HG03575 (cell line): ENCODE measurements around the gene UQCC3.
"Not testable (repeated sequence)": the region's sequence is repeated elsewhere in the genome, so short reads cannot be mapped to it uniquely, and the experiment has no call there.

ENCODE experiments used
- ATAC-seq: cut with Tn5 transposase; IDR thresholded peaks from one replicate; pipeline ENCODE4 v1.9.1; 2021; ENCODE audit not compliant: unreplicated experiment, insufficient number of reproducible peaks, low FRiP score; ENCODE audit errors: extremely low read depth

The UQCC3 gene

DNA sequence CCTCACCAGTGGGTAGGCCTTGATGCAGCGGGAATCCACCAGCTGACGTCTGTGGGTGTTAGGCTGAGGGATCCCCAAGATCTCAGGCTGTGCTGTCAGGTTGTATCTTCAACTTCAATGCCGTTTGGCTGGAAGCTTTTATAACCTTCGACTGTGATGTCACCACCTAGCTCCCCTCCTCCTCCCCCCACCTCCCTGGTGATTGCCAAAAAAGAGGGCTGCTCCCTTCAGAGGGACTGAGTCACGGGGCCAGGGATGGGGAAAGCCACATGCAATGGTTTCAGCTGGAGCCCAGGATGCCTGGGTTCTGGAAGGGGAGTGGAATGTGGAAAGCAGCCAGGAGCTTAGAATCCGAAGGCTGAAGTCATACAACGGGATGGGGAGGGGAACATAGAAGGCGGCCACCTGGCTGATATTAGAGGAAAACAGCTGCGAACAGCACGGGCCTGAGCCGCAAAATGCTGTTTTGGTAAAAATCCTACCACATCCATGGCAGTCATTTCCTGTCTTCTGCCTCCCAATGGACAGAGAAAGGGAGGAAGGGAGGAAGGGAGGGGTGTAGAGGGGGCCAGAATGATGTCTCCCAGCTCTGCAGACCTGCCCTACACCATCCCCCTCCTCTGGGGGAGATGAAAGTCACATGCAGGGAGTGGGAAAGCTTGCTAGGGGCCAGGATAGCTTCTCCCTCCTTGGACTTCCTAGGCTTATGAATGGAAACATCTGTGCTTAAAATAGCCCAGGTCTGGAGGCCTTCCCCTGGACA is 18.1 kb downstream of the UQCC3 start, which contains the start of gene LRRN4CL:
Gene LRRN4CL (minus strand): TSS at position 110 of the 763 bp plus-strand sequence. CDS start 1,022 bp downstream, outside the sequence.
- no peak for ATAC-seq

DNA sequence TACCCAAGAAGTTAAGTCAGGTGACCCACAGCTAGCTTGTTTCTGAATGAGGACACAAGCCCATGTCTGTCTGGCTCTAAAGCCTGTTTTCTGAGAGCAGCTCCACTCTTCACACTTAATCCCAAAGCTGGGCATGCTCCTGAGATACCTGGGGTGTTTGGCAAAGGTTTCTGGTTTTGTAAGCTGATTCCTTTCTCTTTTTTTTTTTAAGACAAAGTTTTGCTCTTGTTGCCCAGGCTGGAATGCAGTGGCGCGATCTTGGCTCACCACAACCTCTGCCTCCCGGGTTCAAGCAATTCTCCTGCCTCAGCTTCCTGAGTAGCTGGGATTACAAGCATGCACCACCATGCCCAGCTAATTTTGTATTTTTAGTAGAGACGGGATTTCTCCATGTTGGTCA is 22.2 kb downstream of the UQCC3 start:
- ATAC-seq, result not testable (repeated sequence)

DNA sequence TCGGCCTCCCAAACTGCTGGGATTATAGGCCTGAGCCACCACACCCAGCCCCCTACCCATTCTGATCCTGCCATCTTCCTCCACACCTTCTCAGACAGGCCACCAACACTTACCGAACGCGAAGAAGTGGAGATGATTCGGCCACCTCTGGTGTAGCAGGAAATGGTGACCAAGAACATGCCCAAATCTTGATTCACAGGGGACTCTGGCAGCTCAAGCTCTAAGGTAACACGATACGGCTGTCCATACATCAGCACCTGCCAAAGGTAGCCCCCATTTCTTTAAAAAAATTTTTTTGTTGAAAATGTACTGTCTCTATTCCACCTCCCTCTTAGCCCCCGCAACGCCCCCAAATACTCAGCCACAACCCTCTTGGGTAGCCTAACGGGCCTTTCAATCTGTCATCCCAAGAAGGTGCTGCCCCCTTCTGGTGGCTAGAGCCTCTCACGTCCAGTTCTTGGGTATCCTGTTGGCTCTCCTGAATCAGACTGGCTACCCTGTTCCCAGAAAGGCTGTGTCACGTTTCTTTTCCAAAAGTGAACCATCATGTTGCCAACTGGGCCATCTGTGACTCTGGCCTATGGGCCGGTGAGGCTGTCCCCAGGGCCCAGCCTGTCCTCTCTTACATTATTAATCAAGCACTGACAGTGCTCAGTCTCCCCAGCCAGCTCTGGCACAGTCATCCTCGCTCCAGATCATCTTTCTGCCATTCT is 23.1 kb downstream of the UQCC3 start:
- no peak for ATAC-seq

DNA sequence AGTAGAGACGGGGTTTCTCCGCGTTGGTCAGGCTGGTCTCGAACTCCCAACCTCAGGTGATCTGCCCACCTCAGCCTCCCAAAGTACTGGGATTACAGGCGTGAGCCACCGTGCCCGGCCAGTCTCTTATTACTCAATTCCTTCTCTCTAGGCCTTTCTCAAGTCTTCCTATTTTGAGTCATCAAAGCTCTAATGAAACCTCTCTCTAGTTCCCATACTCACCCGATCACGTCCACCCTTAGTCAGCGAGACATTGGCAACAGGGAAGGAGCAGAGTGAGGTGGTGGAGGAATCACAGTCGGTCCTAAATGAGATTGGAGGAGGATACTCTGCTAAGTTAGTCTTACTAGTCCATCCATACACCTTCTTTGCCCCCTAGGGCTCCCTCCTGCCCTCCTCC is 30.8 kb downstream of the UQCC3 start:
- no peak for ATAC-seq

DNA sequence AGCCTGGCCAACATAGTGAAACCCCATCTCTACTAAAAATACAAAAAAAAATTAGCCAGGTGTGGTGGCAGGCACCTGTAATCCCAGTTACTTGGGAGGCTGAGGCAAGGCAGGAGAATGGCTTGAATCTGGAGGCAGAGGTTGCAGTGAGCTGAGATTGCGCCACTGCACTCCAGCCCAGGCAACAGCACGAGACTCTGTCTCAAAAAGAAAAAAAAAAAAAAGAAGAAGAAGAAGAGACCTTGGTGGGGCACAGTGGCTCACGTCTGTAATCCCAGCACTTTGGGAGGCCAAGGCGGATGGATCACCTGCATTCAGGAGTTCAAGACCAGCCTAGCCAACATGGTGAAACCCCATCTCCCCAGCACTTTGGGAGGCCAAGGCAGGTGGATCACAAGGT is 32.4 kb downstream of the UQCC3 start:
- ATAC-seq, result not testable (repeated sequence)

DNA sequence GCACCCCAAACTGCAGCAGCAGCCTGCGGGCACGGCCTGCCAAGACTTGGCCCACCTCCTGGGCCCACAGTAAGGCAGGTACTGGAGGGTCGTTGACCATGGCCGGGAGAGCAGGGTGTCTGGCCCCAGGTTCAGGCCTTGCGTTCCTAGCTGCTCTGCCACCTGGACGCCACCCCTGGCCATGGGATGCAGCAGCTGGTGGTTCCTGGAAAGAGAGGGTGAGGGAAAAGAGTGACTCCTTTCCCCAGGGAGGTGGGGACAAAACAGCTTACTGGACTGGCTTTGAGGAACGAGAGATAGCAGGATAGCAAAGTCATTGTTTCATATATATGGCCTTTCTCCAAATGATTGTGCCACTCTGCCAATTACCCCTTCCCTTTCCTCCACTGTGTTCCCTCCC is 33.9 kb downstream of the UQCC3 start:
- no peak for ATAC-seq

DNA sequence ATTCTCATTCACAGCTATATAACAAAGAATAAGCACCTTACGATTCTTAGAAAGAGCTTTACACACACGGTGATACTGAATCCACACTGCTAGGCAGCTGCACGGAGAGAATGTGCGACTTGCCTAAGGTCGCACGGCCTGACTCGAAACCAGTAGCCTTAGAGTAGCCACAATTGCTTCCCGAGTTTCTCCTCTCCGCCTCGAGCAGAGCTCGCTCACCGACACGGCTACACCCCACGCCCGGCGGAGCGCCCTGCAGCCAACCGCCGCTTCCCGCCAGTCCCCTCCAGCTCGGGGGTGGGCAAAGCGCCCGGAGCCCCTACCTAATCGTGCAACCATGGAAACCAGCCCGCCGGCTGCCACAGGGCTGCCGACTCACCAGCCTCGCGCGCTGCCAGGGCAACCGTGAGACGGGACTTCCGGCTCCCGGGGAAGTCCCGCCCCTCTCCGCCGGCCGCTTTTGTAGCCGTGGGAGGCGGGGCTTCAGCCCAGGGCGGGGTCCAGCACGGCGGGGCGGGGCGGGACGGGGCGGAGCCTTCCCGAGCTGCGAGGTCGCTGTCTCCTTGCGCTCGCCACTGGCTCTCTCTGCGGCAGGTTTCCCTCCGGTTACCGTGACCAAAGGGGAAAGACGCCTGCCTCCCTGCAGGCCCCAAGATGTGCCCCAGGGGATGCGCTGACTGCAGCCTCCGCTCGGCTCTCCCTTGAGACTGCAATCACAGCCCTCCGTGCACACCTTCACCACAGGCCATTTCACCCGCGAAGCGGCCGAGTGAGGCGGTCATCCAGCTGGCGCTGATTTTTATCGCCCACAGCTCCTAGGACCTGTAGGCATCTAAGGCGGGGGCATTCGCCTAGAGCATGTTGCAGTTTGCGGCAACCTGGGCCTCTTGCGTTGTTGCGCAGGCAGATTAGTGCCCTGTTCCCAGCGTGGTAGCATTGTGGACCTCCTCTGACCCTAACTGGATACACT is 34.7 kb downstream of the UQCC3 start:
- ATAC-seq, result no peak

DNA sequence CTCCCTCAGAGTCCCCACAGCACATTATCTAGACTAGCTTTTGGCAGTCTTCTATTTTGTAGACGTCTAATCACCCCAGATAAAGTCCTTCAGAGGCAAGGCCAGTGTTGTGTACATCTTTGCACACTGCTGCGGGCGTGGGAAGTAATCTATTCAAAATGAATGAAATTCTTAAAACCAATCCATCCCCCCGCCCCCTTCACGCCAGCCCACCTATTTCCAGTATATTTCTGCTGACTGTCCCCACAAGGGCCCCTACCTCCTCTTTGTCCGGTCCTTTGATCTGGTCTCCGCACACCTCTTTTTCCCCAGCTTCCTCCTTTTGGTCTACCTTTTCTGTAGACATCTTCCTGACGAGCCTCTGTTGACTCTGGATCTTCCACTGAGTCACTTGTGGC is 35.4 kb downstream of the UQCC3 start:
- ATAC-seq, result no peak

DNA sequence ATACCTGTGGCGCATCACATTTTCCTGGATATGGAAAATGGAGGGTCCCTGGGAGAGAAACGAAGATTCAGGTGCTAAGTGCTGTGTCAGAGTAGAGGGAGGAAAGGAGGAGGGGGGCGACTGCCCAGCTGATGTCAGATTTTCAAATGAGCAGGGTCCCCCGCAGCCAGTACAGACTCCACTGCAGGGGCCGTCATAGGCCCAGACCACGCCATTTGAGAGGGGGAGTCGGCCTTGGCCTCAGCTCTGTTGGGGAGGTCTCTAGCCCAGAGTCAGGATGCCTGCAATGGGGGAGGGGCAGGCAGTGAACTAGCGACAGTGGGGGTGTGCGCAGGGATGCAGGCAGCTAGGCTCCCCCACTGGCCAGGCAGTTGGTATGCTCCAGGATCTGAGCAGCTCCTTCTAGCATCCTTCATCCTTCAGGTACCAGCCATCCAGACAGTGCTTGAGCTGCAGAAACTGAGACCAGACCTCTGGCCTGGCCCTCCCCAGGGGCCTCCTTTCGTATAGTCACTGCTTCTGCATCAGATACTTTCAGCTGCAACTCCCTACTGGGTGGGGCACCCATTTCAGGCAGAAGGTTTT is 35.9 kb downstream of the UQCC3 start, which contains the start of the genes BSCL2 and GNG3:
Gene BSCL2 (minus strand): TSS at position 148 of the 585 bp plus-strand sequence. CDS start 229 bp downstream, outside the sequence.
Gene GNG3 (plus strand): TSS at position 400 of the 585 bp plus-strand sequence. CDS start 620 bp downstream, outside the sequence.
- no peak for ATAC-seq

DNA sequence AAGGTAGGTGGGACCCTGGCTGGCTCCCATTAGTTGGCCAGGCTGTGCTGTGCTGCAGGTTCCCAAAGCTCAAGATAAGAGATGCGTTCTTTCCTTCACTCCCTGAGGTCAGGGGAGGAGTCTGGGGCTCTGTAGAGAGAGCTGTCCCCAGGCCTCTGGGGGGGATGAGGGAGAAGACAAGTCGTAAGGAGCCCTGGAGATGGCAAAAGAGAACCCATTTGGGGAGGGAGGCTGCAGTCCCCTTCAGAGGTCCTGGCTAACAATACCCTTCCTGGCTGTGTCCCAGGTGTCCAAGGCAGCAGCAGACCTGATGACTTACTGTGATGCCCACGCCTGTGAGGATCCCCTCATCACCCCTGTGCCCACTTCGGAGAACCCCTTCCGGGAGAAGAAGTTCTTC is 36.9 kb downstream of the UQCC3 start:
- ATAC-seq, result no peak

DNA sequence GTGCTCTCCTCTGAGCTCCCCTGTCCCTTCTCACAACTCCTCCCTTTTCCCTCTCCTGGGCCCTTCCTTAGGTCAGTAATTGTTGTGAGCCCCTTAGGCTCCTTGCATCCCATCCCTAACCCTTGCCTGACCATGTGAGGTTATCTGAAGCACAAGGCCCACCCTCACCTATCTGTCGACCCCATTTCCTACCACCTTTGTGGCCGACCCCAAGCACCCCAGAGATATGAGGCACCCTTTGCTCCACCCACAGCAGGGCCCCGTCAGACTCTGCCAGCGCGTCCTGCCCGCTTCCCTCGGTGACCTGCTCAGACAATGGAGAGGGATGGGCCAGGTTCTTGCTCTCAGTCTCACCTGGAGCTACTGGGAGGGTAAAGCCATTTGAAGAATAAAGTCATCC is 37.3 kb downstream of the UQCC3 start:
- ATAC-seq, result no peak

DNA sequence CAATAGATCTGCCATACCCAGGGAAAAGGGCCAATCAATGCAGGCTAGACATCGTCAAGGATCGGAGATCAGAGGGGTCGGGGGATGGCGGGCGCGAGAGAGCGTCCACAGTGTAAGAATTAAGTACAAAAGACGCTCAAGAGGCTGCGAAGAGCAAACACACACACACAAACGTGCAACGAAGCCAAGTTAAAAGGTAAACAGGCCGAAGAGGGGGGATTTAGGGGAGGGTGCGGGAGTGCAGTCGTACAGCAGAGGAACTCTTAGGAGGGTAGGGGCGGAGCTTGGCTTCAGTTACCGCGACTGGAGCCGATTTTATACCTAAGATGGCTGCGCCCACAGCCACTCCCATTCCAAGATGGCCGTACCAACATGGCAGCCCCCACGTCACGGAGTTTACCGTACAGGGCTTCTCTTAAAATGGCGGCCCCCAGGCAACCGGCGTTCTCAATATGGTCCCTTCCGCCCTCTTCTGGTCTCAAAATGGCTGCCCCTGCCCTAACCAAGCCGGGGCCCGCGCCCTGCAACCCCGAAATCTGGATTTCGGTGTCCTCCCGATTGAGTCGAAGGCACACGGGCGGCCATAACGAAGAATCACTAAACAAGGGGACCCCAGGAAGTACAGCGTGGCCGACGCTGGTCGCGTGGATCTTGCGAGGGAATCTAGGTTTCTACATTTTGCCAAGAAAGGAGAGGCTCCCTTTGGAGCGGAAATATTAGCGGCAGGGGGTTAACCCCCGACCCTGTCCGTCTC is 38.0 kb downstream of the UQCC3 start:
- ATAC-seq, result peak; percentile 39

DNA sequence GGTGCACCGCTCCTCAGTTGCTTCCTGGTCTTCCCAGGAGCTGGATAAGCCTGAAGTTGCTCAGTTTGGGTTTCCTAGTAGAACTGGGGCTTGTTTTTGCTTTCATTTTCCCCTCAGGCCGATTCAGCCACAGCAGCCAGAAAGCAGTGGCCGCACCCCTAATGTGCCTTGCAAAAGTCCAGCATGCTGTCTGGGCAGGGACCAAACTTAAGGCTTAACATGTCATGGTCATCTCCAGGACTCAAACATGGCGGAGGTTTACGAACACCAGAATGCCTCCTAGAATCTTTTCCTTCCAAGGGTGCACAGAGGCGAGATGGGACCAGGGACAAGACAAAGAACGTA is 38.5 kb downstream of the UQCC3 start:
- no peak for ATAC-seq

DNA sequence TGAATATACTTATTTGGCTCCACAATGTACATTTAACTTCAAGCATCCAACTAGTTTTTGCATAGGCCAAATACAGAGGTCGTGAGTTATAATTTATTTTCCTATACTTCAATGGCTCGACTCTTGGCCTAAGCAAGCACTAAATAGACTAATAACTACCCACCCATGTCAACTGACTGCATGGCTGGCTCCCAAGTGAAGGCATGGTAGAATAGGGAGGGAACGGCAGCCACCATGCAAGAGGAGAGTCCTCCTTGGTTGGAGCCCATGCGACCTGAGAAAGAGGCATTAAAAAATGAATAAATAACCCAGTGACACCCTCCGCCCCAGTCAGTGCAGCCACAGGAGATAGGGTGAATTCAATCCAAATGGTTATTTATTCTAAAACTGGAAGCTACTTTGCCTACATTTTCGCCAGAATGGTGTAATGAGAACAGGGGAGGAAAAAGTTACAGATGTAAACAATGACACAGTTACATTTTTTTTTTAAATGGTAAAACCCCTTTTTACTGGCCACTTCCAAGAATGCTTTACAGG is 40.9 kb downstream of the UQCC3 start:
- ATAC-seq, result no peak

DNA sequence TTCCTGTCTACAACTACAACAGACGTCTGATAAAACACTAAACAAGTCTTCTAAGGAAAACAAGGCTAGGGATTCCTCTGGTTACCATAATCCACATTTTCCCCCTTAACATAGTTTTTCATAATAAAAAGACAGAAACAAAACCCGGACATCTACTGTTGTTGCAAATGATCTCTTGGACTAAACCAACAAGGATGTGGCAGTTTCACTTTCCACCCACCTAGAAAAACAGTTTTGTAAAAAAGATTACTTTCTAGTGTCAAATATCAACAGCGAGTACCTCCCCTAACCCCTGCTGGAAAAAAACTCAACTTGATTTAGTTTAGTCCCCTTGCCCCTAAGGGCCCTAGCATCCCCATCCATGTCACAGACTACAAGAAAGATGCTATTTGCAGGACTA is 41.4 kb downstream of the UQCC3 start:
- ATAC-seq, result no peak

DNA sequence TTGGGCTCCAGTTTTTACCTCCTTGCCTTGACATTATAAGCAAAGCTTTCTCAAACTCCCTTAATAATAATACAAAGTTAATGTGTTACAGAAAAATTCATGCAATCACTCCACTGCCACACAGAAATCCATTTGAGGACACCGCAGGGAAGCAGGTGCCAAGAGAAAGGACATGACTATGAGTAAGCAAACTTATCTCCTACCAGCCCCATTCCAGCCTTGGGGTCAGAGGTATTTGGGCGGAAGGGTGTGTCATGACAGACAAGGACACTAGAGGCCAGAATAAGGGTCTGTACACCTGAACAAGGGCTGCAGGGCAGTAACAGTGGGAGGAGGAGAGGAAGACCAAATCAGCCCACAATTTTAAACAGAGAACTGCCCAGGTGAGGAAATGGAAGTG is 41.9 kb downstream of the UQCC3 start:
- ATAC-seq, result no peak

DNA sequence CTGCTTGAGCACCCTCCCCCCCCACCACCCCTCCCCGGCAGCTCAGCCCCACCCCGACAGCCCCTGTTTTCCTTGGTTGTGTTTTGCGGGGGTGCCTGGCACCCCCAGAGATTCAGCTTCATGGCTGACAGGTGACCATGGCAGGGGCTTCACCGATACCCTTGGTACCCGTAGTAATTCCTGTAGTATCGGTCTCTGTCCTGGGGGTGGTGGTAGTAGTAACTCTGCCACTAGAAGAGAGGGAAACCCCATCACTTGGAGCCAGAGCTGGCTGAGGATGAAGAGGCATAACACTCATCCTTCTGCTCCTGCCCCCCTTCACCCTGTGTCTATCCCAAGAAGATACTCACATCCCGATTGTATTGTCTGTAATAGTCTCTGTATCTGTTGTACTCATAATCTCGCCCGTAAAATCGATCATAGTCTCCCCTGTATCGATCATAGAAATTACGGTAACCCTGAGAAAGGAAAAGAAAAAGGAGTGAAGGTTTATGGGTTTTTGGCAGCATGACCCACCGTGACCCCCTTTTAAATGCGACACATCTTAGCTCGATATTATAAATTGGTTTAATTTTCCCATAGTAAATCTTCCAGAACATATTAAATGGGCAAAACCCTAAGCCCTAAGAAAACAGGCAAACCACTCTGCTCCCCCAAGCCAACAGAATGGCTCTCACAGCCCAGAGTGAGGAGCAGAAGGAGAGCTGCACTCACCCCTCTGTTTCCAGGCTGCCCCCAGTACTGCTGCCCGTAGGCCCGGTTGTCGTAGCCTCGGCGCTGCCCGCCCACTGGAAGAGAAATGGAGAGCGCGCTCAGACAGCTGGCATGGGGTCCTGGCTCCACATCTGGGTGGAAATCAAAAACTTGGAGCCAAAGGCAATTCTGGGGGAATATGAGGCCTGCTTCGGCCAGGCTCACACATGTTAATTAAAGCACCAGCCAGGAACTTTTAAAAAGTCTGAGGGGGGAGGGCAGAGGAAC is 44.0 kb downstream of the UQCC3 start:
- ATAC-seq, result no peak
